ENCODE measurements around the gene KCNN3. TPM values are rescaled to one million over a fixed set of nuclear protein-coding genes. Genes with fewer than 3 reads are reported as not detected.

Gene KCNN3
- total RNA-seq, 1 experiment from 2014 or later, result 0.26 TPM

- POLR2A ChIA-PET (ENCODE audit: unreplicated experiment), result no interaction called here
- H3K4me1 ChIP-seq (ENCODE audit: insufficient read depth, low read length), result no peaks in the 10 kb centered on the region
- no peak overlapping the region for H3K27ac ChIP-seq (ENCODE audit: low read length)
- peaks cover 20% of the 10 kb centered on the region; the same call in 1 of the 2 replicates for H3K27me3 ChIP-seq (ENCODE audit: low read length)
- no peaks in the 10 kb centered on the region for H3K79me2 ChIP-seq (ENCODE audit: low read length)
- BruUV-seq (replicated peaks), result no TSS peak
- H3K9ac ChIP-seq (ENCODE audit: low read length), result no peak overlapping the region
- ATAC-seq, result no peak
- H3K36me3 ChIP-seq (ENCODE audit: low read depth, low read length), result no peaks in the 10 kb centered on the region
- intact Hi-C loops (cut with micrococcal nuclease), result no loop called here
- TF ChIP-seq EZH2phosphoT487 (IDR thresholded peaks at IDR 0.05; ENCODE audit: borderline replicate concordance, low read length) (no peak), CTCF (conservative IDR thresholded peaks at IDR 0.05; ENCODE audit: low read depth, low read length) (no peak), EZH2 (IDR thresholded peaks at IDR 0.05; ENCODE audit: low read length, unreplicated experiment) (no peak)
- DNase-seq, result peak; percentile 33
- no peak overlapping the region for H3K4me3 ChIP-seq (ENCODE audit: low read length)
- CTCF ChIA-PET, result no interaction called here
- H3K4me2 ChIP-seq (ENCODE audit: low read length), result no peak overlapping the region
- no peaks in the 10 kb centered on the region for H3F3A ChIP-seq (ENCODE audit: low read length, unreplicated experiment)
- H3K9me3 ChIP-seq (ENCODE audit: low read length), result no peaks in the 10 kb centered on the region
- no peaks in the 10 kb centered on the region for H3K9me2 ChIP-seq (replicated peaks; ENCODE audit: low read length)
- no peak overlapping the region for H2AFZ ChIP-seq (ENCODE audit: low read length)
- H4K20me1 ChIP-seq (ENCODE audit: low read length), result no peaks in the 10 kb centered on the region
These were observed 99.0 kb downstream of the KCNN3 start for GRCh38 chr1:154770897-154771594.

- no peak overlapping the region for H3K27ac ChIP-seq (ENCODE audit: low read length)
- no peak overlapping the region for H3K4me2 ChIP-seq (ENCODE audit: low read length)
- H3K36me3 ChIP-seq (ENCODE audit: low read depth, low read length), result no peaks in the 10 kb centered on the region
- CTCF ChIA-PET, result no interaction called here
- intact Hi-C loops (cut with micrococcal nuclease), result no loop called here
- POLR2A ChIA-PET (ENCODE audit: unreplicated experiment), result no interaction called here
- no peak overlapping the region for H3K9ac ChIP-seq (ENCODE audit: low read length)
- no peaks in the 10 kb centered on the region for H3K4me1 ChIP-seq (ENCODE audit: insufficient read depth, low read length)
- no peaks in the 10 kb centered on the region for H3K79me2 ChIP-seq (ENCODE audit: low read length)
- no peaks in the 10 kb centered on the region for H3K9me3 ChIP-seq (ENCODE audit: low read length)
- no peaks in the 10 kb centered on the region for H4K20me1 ChIP-seq (ENCODE audit: low read length)
- peaks cover 31% of the 10 kb centered on the region for H3K27me3 ChIP-seq (ENCODE audit: low read length)
- no peak overlapping the region for H3K4me3 ChIP-seq (ENCODE audit: low read length)
- ATAC-seq, result no peak
- no peak for DNase-seq
- no TSS peak for BruUV-seq (replicated peaks)
- no peak overlapping the region for H2AFZ ChIP-seq (ENCODE audit: low read length)
- no peaks in the 10 kb centered on the region for H3F3A ChIP-seq (ENCODE audit: low read length, unreplicated experiment)
- no peaks in the 10 kb centered on the region for H3K9me2 ChIP-seq (replicated peaks; ENCODE audit: low read length)
- TF ChIP-seq EZH2 (IDR thresholded peaks at IDR 0.05; ENCODE audit: low read length, unreplicated experiment), result no peak
- no peak for TF ChIP-seq EZH2phosphoT487 (IDR thresholded peaks at IDR 0.05; ENCODE audit: borderline replicate concordance, low read length)
- TF ChIP-seq CTCF (conservative IDR thresholded peaks at IDR 0.05; ENCODE audit: low read depth, low read length), result no peak
These were observed 100.7 kb downstream of the KCNN3 start for GRCh38 chr1:154769193-154769895.
